ENCODE measurements around the gene GRID1.

The GRID1 gene

DNA sequence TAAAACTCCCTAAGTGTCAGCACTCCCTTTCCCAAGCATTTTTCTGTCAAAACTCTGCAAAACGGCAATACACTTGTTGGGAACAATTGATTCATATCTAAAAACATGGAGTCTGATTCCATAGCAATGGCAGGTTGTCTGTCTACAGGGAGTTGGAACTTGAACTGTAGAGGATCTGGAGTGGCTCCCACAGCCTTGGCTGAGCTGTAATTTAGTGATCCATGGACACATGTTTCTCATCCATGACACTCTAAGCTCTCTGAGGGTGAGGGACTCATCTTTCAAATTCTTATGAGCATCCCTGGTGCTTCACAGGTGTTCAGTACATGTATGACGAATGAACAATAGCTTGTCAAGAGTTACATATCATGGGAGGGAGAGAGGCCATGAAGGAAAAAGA, 466.1 kb downstream of the GRID1 start:
- no peak for DNase-seq

DNA sequence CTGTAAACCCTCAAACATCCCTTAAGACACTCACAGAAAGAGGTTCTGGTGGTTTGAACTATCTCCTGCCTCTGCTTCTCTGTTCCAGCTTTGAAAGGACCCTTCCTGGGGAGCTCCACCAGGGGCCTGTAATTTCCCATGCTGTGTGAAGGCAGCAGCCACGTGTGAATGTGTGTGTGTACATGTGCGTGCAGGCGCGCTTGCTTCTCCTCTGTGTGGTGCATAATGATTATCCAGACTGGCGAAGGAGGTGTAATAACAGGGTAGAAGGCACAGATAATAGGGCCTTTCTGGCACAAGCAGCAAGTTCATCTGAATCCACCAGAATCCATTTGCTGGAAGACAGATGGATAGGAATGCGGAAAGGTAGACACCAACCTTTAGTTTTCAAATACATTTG, 466.5 kb downstream of the GRID1 start:
- no peak for DNase-seq

DNA sequence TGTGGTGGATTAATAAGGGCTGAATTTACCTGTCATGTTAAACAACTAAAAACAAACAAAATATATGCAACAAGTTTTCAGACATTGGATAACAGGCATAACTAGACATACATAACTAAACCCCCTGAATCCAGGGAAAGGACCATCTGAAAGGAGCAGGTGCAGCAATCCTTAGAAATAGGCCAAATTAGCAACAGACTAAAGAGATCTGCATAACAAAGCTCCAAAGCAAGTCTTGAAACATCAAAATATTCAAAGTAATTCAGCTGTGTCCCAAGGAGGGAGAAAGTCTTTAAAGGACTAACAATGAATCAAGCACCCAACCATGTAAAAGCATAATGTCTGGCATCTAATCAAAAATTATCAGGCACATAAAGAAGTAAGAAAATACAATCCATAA, 475.1 kb downstream of the GRID1 start:
- DNase-seq, result no peak

DNA sequence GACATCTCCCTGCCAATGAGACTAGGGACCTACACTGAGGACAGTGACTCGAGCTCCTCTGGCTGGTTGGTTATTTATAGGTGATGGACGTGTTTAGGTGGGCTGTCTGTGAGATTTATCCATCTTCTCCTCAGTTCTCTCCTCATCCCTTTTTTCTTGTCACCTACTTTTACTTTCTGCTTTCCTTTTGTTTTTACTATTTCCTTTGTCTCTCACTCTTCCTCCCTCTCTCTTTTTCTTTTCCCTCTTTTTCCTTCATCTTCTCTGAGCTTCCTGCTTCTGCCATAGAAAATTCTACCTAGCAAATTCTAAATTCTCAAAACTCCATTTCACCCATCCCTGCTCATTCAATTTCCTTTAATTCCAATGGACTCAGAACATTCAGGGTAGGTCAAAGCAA, 478.0 kb downstream of the GRID1 start:
- no peak for DNase-seq

DNA sequence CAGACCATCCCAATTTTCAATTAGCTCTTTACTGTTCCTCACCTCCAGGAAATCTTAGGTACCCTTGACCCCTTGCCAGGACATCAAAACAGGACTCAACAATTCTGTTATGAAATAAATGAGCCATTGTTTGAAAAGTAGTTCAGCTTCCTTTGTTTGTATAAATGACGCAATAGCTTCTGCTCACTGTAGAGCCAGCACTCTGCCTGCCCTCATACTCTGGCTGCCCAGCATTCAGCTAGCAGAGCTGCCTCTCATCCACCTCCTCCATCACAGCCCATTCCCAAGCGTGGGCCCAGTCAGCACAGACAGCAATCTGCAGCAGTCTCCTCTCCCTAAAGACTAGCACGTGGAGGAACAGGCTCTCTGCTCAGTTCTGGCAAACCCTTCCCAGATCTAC, 478.6 kb downstream of the GRID1 start:
- no peak for DNase-seq

DNA sequence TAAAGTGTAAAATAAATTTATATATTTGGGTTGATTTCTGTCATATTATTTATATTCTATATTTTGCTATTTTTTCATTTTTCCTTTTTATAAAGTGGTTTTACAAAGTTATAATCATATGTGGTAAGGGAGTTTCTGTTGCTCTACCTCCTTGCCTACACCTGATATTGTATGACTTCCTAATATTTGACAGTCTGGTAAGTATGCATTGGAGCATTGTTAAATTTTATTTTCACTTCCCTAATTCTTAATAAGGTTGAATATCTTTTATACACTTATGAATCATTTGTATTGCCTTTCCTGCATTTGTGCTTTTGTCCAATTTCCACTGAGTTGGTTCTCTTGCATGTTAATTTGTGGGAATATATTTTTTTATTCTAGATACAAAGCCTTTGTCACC, 492.4 kb downstream of the GRID1 start:
- no peak for DNase-seq

DNA sequence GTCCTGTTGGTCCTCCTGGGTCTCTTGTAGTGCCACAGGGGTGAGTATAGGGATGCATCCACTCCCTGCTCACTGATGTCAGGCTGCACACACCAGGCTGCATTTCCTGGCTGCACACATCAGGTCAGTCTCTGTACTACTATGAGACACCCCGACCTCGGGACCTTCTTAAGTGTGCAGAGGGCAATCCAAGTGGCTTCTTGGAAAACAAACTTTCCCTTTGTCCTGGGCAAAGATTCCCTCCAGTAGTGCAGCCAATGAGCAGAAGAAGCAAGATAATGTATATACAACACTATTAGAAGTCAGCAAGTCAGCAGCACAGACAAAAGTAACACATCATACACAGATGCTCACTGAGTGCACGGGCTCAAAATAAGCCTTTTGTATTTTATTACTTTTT, 493.5 kb downstream of the GRID1 start:
- DNase-seq, result no peak

DNA sequence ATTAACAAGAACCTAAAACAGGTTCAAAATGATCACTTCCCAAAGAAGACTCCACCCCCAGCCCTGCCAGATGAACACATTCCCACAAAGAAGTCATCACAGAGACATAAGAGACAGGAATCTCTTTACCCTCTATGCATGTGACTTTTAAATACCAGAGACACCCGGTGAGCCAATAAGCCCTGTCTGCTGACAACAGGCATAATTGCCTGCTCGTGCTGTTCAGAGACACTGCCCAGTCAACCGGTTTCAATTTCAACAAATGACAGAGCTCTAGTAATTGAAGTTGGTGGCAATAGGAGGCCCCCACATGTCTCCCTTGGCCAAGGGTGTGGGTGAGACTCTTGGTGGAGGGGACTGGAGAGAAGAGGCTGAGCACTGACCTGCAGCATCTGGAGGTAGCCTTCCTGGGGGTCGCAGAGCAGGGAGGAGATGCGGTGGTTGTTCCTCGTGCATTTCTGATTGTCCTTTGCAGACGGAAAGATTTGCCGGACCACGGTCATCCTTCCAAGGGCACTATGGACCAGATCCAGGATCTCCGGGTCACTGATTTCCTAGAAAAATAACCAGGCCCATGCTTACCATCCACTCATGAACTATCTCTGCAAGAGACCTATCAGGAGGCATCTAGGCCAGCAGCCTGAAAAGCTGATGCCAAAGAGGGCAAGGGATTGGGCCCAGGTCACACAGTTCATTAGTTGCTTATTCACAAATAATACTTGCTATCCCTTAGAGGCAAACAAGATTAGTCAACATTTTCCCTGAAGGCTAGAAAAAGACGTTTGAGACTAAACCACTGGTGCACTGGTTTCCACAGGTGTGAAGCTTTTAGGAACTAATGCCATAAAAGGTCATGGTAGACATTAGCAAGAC, 497.7 kb downstream of the GRID1 start:
- no peak for DNase-seq

DNA sequence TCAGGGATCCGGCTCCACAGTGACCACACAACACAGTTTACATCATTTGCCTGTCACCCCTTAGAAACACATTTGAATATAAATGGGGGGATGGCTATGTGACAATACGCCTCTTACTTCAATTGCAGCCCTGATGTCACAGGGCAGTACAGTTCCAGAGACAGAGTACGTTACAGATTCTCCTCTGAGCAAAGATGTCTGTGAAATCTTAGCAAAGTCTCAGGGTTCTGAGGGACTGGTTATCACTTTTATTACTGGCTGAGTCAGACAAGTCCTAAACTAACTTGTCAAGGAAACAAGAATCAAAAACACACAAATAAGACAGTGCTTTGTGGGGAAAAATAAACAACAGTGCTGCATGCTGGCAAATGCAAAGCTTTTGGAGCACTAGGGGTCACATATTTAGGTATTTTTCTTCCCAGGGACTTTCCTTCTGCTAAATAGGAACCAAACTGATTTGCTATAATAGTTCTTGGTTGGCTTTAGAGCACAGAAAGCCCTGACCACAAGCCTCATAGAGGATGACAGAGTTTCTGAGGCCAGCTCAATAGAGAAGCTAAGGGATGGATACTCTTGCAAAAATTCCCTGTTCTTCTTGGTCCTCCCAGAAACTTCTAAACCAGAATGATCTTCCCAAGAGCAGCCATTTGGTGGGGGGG, 501.6 kb downstream of the GRID1 start:
- DNase-seq, result no peak

DNA sequence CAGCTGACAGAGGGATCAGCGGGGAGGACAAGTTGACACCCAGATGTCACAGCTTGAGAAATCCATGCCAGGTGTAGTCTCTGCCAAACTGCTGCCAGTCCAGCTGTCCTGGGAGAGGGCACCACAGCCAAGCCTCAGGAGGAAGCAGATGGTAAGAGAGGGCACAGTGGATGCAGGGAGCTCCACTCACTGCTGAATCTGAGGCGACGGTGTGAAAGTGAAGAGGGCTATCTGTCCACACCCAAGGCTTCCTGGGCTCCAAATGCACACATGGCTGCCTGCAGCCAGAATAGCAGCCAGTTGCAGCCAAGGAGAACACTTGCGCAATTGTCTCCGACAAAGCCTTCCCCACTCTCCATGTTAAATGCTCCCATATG, 502.4 kb downstream of the GRID1 start:
- no peak for DNase-seq

DNA sequence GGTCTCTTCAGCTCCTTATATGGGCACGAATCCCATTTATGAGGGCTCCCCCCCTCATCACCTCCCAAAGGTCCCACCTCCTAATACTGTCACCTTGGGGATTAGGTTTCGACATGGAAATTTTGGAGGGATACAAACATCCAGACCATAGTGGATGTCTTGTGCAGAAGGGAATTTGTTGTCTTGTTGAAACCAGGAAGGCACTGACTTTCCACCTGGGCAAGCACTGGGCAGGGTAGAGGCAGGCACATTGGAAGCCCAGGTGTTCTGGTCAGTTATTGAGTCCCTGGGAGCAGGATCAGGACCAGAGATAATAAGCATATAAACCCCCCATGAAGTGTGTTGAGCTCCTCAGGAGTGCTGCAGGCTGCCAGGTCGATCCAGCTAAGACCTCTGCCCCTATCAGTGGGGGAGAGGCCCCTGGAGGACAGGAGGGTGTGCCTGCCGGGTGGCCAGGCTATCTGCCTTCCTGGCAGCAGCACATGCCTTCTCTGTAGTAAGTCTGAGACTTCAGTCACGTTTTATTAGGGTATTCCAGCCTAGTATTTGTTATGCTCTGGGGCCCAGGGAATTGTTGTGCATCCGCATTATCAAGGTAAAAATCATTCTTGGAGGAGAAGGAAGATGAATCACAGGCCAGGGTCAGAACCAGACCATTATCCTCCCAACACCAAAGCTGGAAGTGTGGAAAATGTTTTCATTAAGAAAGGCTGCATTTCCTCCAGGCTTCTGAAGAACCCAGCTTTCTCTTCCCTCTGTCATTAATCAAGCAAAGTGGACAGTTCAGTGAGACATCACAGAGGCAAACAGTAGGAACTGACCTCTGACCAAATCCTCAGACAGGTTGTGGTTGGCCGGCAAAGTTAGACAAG, 503.1 kb downstream of the GRID1 start:
- DNase-seq, result no peak

DNA sequence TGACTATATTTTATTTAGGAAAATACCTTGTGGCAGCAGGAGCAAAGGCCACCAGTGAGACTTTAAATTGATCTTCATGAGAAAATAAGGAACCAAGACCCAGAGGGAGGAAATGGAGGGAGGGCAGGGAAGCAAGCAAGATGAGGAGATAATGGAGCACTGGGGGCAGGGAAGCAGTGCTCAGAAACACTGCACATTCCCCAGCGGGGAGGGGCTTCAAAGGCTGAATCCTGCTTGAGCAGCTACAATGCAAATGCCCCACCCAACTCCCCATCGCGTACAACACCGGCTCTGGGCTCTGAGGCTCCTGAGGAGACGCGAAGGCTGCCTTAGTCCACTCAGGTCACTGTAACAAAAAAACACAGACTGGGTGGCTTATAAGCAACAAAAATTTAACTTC, 503.8 kb downstream of the GRID1 start:
- no peak for DNase-seq

DNA sequence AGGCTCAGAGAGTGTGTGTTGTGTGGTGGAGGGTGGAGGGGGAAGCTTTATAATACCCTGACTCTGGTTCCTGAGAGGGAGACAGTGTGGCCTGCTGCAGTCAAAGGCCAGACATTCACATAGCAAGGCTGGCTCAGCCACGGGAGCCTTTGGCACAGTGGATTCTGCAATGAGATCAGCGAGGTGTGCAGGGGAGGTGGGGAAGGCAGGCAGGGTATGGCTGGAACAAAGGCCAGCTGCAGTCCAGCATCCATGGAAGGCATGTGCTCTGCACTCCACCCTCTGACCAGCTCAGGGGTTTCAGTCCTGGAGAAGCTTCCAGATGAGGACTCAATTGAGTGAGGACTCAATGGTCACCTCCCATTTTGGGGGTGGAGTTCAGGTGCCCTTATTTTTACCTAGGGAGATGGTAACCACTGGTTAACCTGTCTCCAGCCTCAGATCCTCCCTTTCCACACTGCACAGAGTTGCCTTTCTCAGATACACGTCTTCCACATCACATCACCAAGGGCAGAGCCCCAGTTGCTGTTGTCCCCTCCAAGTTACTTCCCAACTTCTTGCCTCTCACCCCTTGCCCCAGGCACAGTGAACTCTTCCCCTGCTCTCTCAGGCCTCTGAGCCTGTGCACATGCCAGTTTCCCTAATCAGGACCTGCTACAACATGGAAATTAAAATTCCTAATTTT, 504.9 kb downstream of the GRID1 start:
- DNase-seq, result no peak

DNA sequence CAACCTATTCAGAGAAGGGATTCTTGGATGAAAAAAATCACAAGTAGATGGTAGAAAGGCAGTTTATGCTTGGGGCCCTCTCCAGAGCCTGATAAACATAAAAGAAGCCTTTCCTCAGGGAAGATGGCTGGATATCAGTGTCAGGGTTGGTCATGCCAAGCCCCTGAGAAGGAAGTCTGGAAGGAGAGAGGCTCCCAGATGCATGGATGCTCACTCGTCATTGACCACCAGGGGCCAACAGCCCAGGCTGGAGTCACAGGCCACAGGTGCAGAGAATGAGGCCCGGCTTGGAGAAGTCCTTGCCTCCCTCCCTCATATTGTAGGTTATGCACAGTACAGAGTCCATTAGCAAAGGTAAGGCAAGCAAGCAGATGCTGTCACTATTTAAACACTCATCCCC, 506.7 kb downstream of the GRID1 start:
- no peak for DNase-seq

DNA sequence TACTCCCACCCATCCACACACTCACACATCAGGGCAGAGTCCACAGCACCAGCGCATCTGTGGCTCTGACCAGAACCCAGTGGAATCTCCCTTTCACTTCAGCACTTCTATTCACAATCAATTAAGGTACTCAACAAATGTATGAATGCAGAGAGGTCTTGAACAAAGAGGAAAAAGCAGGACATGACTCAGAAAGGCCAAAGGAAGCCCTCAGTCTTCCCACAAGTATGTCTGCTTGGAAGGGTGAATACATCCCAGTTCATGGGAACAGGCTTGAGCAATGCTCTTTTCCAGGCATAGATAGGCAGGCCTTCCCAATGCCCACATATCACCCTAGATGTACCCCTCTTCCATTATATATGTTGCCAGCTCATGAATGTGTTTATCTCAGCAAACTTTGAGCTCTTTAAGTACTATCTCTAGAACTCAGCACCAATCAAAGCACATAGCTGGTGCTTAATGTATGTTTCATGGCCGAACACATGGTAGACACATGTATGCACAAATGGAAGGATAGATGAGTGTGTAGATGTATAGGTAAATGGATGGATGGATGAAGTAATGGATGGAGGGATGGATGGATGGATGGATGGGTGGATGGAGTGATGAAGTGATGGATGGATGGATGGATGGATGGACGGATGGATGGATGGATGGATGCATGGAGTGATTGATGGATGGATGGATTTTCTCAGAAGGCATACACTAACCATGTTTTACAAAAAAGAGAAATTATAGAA, 507.6 kb downstream of the GRID1 start:
- DNase-seq, result no peak

DNA sequence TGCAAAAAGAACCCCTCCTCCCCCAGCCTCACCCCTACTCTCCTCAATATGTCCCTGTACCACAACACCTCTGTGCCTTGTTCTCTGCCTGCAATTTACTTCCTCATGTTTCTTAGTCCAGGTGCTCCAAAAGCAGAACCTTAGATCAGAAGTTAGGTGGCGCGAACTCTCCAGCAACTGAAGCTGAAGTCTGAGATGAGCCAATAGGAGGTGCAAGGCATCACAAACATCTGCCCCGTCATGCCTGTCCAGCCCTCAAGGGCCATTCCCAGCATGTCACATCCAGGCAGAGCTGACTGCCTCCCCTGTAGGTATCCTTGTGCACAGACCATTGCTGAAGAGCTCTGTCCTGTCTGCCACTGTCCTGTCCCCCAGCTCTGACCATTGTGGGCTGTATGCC, 508.8 kb downstream of the GRID1 start:
- no peak for DNase-seq

DNA sequence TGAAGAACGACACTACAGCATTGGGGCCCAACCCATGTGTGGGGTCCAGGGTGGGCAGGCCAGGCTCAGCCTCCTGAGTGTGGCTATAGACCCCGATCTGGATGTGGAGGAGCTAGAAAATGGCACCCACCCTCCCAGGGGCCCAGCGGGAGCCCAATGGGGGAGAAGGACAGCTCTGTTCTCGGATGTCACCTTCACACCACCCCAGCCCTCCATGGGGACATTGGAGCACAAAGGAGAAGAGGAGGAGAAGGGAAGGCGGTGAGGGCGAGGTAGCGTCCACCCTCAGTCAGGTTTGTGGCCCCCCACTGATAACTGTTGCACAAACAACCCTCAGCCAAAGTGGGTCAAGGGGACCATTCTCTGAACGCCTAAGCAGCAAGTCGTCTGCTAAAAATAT, 509.3 kb downstream of the GRID1 start:
- DNase-seq, result no peak

DNA sequence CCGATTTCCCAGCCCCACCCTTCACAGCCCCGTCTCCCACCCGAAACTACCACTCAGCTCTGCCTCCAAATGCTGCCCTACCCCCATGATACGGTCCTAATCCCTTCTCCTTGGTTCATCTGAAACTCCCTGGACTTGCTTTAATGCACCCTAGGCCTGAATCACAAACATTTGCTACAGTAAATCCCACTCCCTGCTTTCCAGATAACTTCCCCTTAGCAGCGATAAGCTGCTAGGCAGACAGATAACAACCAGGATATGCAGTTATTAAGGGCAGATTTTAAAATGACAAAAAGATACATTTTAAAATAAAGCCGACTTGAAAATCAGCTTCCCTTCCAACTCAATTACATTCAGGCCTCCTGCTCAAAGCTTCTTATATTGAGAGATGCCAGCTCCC, 514.7 kb downstream of the GRID1 start:
- DNase-seq, result no peak

DNA sequence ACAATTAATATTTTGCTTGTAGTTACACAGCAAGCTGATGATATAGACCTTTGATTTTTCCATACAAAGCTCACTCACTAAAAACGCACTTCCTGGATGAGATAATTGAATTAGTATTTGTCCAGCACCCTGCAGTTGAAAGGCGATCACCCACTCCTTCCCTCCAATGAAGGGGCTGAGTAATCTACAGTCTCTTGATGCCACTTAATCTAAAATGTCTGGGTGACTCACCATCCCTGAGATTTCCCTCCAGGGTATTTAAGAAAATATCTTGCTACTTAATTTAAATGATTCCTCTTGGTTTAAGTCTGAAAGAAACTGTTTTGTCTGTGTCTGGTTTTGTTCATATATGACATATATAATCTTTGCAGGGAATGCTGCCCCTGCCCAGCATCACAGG, 515.3 kb downstream of the GRID1 start:
- no peak for DNase-seq

DNA sequence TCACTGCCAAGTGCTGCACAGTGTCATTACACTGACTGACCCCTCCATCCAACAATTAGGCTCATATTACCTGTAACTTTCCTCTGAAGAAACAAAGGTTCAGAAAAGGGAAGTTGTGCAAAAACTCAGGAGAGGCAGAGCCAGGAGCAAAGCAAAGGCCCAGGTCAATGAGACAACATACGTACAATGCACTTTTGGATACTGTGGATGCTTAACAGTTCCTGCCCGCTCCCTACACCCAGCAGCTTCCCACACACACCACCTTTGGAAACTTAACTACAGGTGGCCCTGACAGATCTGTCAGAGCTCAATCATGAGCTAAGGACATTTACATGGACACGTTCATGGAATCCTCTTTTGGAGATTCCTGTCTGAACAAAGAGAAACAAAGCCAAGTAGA, 515.9 kb downstream of the GRID1 start:
- no peak for DNase-seq

DNA sequence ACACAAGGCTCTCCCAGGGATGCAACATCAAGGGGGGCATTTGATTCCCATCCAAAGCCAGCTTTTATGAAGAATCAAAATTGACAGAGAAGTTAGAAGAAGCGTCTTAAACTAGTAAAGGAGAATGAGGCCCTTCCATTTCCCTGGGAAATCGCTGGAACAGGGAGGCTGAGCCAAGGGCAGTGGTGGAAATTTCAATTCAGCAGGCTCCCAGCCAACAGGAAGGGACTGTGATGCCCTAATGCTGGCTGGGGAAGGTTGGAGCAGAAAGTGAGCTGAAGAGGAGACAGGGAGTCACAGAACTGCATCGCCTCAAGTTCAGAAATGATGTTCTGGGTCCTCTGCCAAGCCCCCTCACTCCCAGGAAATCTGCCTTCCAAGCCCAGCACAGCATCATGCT, 517.3 kb downstream of the GRID1 start:
- DNase-seq, result no peak

DNA sequence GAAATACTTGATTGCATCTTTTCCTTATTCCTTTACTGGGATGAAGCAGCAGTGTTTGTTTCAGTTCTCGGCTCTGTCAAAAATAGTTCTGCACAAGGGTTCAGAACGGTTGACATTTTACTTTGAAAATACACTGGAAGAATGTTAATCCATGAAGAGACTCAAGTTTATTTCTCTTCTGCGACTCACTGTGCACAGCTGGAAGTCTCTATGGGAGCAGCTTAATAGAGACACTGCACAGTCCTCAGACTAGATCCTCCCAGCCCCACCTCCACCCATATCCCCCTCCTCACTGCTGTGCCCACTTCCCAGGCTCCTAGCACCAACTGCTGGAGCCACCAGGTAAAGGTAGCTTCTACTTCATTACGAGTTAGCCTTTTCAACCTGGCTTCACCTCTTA, 517.8 kb downstream of the GRID1 start:
- no peak for DNase-seq
